Measurements from ENCODE around the gene SIK3. TPM values are rescaled to one million over a fixed set of nuclear protein-coding genes. Genes with fewer than 3 reads are reported as not detected.

Gene SIK3
- total RNA-seq, 1 donor = 25.7 TPM

GRCh38 chr11:116881143-116881542 is 217.1 kb downstream of the SIK3 start:
- no peak for DNase-seq (ENCODE audit: insufficient read length, low spot score, missing footprints)
- no peaks in the 10 kb centered on the region for H3K79me2 ChIP-seq (ENCODE audit: insufficient read depth, low read length)
- no peaks in the 10 kb centered on the region for H3K27me3 ChIP-seq (ENCODE audit: insufficient read depth, low read length)
- no peaks in the 10 kb centered on the region for H4K20me1 ChIP-seq (ENCODE audit: insufficient read depth, low read length)
- H2AFZ ChIP-seq (ENCODE audit: low read length) = no peak overlapping the region
- no peak overlapping the region for H3K4me3 ChIP-seq (ENCODE audit: insufficient read depth, low read length)
- peaks cover 19% of the 10 kb centered on the region for H3K4me1 ChIP-seq (ENCODE audit: insufficient read depth, low read length)
- no peaks in the 10 kb centered on the region for H3K36me3 ChIP-seq (ENCODE audit: insufficient read depth, low read length)
- H3K9me3 ChIP-seq (ENCODE audit: low read depth, low read length) = no peaks in the 10 kb centered on the region
- no peak overlapping the region for H3K4me2 ChIP-seq (ENCODE audit: insufficient read depth, low read length)
- no peak for TF ChIP-seq CTCF (IDR thresholded peaks at IDR 0.05; ENCODE audit: extremely low read depth, low read depth, low read length)
- H3K27ac ChIP-seq (ENCODE audit: low read depth, low read length) = no peak overlapping the region

DNA sequence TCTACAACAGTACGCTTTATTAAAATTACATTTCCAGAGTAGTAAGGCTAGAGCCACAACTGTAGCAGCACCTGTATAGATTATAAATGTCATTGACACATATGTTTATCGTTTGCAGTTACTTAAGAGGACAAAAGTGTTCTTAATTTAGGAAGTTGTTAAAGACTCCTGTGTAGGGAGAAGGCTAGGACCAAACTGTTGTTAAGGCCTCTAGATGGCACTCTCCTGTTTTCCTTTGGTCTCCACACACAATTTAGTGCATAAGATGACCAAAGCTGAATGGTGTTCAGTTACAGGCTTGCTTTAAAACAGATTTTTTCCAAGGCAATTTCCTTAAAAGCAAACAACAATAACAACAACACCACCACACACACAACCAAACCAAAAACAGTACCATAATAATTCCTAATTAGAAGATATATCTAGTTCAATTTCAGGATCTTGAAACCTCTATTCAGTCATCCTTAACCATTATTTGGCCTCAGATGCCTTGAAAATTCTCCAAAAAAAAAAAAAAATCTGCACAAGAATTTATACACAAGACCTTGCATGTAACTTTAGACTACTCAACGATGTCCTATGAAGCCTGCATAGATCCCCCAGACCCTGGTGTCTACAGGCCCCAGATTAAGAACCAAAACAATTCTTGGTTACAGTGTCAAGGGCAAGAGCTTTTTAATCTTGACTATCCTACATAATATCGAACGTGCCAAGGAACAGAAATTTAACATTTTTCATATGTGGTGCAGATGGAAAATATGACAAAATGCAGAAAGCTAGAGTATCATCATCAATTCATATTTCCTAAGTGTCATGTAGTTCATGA is 218.2 kb downstream of the SIK3 start:
- Histone ChIP-seq H3K36me3 (ENCODE audit: insufficient read depth, low read length) (peaks cover 8% of the 10 kb centered on the region), H3K27ac (ENCODE audit: low read depth, low read length) (no peak overlapping the region), H3K4me2 (ENCODE audit: insufficient read depth, low read length) (no peak overlapping the region), H3K9me3 (ENCODE audit: low read depth, low read length) (no peaks in the 10 kb centered on the region), H3K4me1 (ENCODE audit: insufficient read depth, low read length) (peaks cover 18% of the 10 kb centered on the region), H3K79me2 (ENCODE audit: insufficient read depth, low read length) (no peaks in the 10 kb centered on the region), H3K27me3 (ENCODE audit: insufficient read depth, low read length) (no peaks in the 10 kb centered on the region), H3K4me3 (ENCODE audit: insufficient read depth, low read length) (no peak overlapping the region), H4K20me1 (ENCODE audit: insufficient read depth, low read length) (no peaks in the 10 kb centered on the region), H2AFZ (ENCODE audit: low read length) (no peak overlapping the region)
- no peak for DNase-seq (ENCODE audit: insufficient read length, low spot score, missing footprints)
- peak; percentile 84 for TF ChIP-seq CTCF (IDR thresholded peaks at IDR 0.05; ENCODE audit: extremely low read depth, low read depth, low read length)

DNA sequence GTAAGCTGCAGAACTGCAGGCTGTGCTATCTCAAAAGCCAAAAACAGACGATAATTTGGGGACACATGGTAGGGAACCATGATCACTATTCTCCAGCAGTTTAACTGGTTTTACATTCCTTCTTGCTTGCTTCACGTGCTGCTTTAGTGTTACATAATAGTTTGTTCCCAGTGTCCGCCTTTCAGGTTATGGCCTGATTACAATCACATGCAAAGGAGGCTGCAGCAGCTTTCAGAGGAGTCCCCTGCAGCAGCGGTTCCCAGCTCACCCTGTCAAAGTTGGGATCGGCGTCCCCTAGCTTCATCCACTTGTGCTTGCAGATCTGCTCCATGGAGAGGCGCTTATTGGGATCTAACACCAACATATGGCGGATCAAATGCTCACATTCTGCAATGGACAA is 221.6 kb downstream of the SIK3 start:
- Histone ChIP-seq H3K4me1 (ENCODE audit: insufficient read depth, low read length) (peaks cover 21% of the 10 kb centered on the region), H4K20me1 (ENCODE audit: insufficient read depth, low read length) (no peaks in the 10 kb centered on the region), H2AFZ (ENCODE audit: low read length) (no peak overlapping the region), H3K4me3 (ENCODE audit: insufficient read depth, low read length) (no peak overlapping the region), H3K9me3 (ENCODE audit: low read depth, low read length) (no peaks in the 10 kb centered on the region), H3K27ac (ENCODE audit: low read depth, low read length) (no peak overlapping the region), H3K79me2 (ENCODE audit: insufficient read depth, low read length) (no peaks in the 10 kb centered on the region), H3K4me2 (ENCODE audit: insufficient read depth, low read length) (no peak overlapping the region), H3K27me3 (ENCODE audit: insufficient read depth, low read length) (no peaks in the 10 kb centered on the region), H3K36me3 (ENCODE audit: insufficient read depth, low read length) (peaks cover 32% of the 10 kb centered on the region)
- TF ChIP-seq CTCF (IDR thresholded peaks at IDR 0.05; ENCODE audit: extremely low read depth, low read depth, low read length) = no peak
- DNase-seq (ENCODE audit: insufficient read length, low spot score, missing footprints) = no peak

DNA sequence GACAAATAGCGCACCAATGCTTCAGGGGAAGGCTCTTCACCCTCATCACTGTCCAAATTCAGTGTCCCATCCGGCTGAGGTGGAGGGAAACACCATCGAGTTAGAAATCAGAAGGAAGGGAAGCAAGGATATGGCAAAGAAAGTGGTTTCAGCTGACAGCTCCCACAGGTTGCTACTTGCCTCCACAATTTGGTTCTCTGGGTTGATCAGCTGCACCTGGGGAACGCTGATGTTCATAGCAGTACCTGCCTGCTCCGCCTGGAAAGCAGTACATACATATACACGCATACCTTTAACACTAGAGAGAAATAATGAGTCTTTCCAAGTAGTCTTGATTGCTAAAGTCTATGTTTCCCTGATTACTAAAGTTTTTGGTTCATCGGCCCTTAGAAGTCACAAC is 223.0 kb downstream of the SIK3 start:
- Histone ChIP-seq H3K4me2 (ENCODE audit: insufficient read depth, low read length) (no peak overlapping the region), H3K4me3 (ENCODE audit: insufficient read depth, low read length) (no peak overlapping the region), H3K79me2 (ENCODE audit: insufficient read depth, low read length) (no peaks in the 10 kb centered on the region), H3K36me3 (ENCODE audit: insufficient read depth, low read length) (peaks cover 36% of the 10 kb centered on the region), H3K27ac (ENCODE audit: low read depth, low read length) (no peak overlapping the region), H3K9me3 (ENCODE audit: low read depth, low read length) (no peaks in the 10 kb centered on the region), H2AFZ (ENCODE audit: low read length) (no peak overlapping the region), H3K27me3 (ENCODE audit: insufficient read depth, low read length) (no peaks in the 10 kb centered on the region), H3K4me1 (ENCODE audit: insufficient read depth, low read length) (peaks cover 30% of the 10 kb centered on the region), H4K20me1 (ENCODE audit: insufficient read depth, low read length) (no peaks in the 10 kb centered on the region)
- DNase-seq (ENCODE audit: insufficient read length, low spot score, missing footprints) = no peak
- TF ChIP-seq CTCF (IDR thresholded peaks at IDR 0.05; ENCODE audit: extremely low read depth, low read depth, low read length) = no peak

Measured in osteoblast (primary cell).